ENCODE results near the gene PATE1.

Gene PATE1

GRCh38 chr11:125787827-125788226 lies 41.7 kb downstream of the PATE1 start, which contains the start of gene PATE3:
Gene PATE3 (plus strand): TSS chr11:125788127. CDS start chr11:125788152, 25 bp downstream.
- DNase-seq (ENCODE audit: low read depth) = no peak
- TF ChIP-seq CTCF (conservative IDR thresholded peaks at IDR 0.05; ENCODE audit: low read length) = no peak
- H3K4me3 ChIP-seq (ENCODE audit: low read length) = no peak within 1 kb of the TSS

GRCh38 chr11:125790825-125791224 lies 44.7 kb downstream of the PATE1 start:
- no peak for DNase-seq (ENCODE audit: low read depth)
- no peak overlapping the region for H3K4me3 ChIP-seq (ENCODE audit: low read length)
- TF ChIP-seq CTCF (conservative IDR thresholded peaks at IDR 0.05; ENCODE audit: low read length) = no peak

- no peak for DNase-seq (ENCODE audit: low read depth)
- no peak for TF ChIP-seq CTCF (conservative IDR thresholded peaks at IDR 0.05; ENCODE audit: low read length)
- H3K4me3 ChIP-seq (ENCODE audit: low read length) = no peak overlapping the region
Measured at GRCh38 chr11:125797641-125798040, 51.6 kb downstream of the PATE1 start.

Measured in AG10803 (cell line).